Raji (cell line): ENCODE results near the gene FBXO41.

Experiments used
- POLR2A ChIP-seq: IDR thresholded peaks from 2 replicates; pipeline ENCODE4 v1.6.1; 2011; ENCODE audit warnings: low read depth, low read length, control low read depth; ENCODE audit not compliant: insufficient read depth

The FBXO41 gene

DNA sequence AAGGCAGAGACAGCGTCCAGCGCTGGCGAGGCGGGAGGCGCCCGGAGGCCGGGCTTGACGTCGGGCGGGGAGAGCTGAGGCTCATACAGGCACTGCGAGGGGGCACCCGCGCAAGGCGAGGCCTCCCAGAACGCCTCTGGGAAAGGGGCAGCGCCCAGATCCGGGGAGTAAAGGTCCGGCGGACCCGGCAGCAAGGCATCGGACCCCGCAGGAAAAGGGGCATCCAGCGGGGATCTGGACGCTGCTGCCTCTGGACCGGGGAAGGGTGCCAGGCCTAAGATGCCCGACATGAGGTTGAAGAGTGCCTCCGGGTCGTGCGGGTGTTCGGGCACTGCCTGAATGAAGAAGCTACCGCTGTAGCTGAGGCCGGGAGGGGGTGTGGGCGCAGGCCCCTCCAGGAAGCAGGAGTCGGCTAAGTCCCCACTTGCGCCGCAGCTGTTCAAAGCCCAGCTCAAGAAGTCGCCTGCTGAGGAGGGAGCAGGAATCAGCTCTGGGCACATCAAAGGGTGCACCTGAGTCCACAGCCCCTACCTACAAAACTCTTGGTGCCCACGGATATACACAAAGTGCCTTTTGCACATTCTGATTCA lies 8.1 kb upstream of the FBXO41 start:
- TF ChIP-seq POLR2A: no peak

GRCh38 chr2:73291461-73292315 lies 7.4 kb upstream of the FBXO41 start:
- TF ChIP-seq POLR2A: no peak

GRCh38 chr2:73291093-73291460 lies 6.8 kb upstream of the FBXO41 start:
- no peak for TF ChIP-seq POLR2A

DNA sequence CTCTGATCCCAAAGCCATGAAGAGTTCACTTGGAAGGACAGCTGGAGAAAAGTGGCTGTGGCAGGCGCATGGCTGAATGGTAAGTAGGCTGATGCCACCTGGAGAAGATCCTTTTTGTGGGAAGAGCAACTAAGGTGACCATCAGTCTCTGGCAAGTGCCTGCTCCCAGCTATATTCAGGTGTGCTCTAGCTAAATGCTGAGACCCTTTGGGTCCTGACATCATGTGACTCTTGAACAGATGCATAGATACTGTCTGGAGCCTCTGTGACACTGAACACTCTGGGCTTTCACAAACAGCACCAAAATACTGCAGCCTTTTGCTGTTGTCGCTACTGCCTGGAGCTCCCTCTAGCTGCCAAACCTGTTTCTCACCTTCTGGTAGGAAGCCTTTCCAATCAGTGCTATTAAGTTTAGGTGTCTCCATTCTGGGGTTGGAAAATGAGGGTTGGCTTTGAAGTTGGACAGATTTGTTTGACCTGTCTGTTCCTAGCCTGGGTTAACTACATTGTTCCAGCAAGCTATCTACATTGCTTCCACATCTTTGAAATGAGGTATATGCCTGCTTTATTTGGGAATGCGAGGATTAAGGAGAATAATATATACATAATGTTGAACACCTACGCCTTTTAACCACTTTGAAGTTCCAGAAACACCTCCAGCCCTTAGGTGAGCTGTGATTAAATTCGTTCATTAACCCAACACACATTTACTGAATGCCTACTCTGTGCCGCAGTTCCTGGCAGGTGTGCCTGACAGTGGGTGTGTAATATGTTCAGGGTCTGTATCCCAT lies 6.0 kb upstream of the FBXO41 start:
- no peak for TF ChIP-seq POLR2A

- TF ChIP-seq POLR2A: no peak
These were observed 5.0 kb upstream of the FBXO41 start for GRCh38 chr2:73289304-73289703.

- TF ChIP-seq POLR2A: no peak
These were observed 1.9 kb upstream of the FBXO41 start for GRCh38 chr2:73286134-73286655.

DNA sequence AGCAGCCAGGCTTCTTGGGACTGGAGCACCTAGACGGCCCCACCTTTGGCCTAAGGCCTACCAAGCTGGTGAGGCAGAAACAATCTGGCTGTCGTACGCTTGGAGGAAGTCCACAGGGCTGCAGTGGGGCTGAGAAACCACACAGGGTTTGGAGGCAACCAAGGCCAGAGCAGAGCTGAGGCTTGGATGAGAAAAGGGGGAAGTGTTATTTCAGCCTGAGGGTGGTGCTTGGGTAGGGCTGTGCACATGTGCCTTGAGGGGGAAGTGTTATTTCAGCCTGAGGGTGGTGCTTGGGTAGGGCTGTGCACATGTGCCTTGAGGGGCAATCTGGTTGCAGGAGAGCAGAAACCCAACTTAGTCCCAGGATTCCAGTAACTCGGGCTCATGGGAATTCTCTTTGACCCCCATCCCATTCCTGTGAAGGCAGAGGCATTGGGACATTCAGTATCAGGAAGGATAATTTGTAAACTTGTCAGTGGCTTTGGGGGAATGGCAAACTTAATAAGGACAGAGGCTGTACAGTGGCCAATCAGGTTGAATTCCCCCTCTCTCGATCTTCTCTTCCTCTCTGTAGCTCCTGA lies 971 bp upstream of the FBXO41 start:
- TF ChIP-seq POLR2A: peak; percentile 88

DNA sequence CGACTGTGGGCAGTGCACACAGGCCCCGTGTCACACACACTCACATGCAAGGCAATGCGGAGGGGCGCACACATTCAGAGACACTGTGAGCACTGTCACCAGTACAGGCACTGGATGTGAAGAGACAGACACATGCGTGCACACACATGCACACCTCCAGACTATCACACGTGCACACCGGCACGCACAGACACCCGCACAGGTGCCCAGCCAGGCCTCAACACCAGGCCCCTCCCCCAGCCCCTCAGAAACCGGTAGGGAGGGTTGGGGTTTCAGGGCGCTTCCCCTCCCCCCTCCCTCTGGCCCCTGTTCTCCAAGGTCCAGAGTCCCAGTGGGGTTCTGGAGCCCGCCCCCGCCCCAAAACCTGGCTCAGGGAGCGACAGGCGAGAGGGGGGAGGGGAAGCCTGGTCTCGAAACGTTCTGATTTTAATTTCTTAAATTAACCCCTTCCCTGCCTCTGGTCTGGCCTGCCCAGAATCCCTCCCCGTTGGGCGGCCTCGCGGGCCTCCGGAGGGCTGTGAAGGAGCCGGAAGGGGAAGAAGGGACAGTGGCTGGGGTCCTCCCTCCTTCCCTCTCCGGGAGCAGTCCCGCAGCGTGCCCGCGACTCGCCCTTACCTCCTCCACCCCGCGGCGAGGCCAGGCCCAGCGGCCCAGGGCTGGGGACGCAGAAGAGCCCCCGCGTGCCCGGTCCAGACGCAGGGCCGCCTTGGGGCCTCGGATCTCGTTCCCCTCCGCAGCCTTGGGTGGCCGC lies 558 bp downstream of the FBXO41 start:
- TF ChIP-seq POLR2A: peak; percentile 55; the same call in 1 of the 2 replicates

GRCh38 chr2:73282924-73283544 lies 1.2 kb downstream of the FBXO41 start:
- TF ChIP-seq POLR2A: no peak

DNA sequence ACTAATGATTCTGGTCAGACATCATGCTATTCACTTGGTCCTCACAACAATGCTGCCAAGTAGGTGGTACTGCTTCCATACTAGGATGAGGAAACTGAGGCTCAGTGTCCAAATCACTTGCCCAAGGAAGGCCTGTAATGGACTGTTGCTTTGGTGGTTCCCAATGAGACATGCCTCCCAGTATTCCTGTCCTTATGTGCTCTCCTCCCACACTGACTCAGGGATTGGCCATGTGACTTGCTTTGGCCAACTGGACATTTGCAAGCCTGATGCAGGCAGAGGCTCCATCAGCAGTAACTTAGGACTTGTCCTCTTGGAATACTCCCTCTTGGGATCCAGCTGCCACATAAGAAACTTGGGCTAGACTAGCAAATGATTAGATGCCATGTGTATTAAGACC lies 3.0 kb downstream of the FBXO41 start:
- TF ChIP-seq POLR2A: no peak

DNA sequence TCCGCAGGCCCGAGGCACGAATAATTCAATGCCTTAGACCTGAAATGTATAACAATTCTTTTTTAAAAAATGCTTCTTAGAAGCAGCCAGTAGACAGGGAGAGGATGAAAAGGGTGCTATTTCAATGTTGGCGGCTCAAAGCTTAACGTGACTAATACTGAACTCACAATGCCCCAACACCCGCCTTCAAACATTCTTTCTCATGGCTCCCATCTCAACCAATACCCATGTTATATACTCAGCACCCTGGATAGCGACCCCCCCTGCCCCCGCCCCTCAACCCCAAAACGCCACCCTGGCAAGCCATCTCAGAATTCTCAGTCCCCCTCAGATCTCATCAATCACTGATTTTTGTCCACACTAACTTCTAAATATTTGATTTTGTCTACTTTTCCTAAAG lies 4.4 kb downstream of the FBXO41 start:
- no peak for TF ChIP-seq POLR2A

DNA sequence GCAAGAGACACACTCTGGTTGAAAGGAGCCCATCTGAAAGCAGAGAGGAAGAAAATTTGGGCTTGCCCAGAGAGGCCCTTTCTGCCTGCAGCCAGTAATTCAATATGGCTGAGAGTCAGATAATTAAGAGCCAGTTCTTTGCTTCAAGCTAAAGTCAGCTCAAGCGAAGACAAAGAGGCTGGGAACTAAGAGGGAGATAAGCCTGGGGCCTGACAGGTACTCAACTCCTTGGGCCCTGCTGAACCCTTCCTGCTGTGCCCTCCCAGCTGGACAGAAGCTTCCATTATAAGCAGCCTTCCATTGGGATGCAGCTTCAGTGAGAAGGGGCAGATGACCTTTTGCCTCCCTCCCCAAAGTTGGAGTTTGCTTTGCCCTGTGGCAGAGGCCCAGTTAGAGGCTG lies 12.0 kb downstream of the FBXO41 start:
- TF ChIP-seq POLR2A: no peak

- TF ChIP-seq POLR2A: no peak
These were observed 14.4 kb downstream of the FBXO41 start for GRCh38 chr2:73269686-73270465.
